Ramos (cell line): ENCODE measurements around the gene NEURL1B.

Experiments used
- in situ Hi-C: fragments of 300-500 bp; cut with MboI; formaldehyde crosslinking; loops from one replicate; pipeline ENCODE4 v1.14.3; 2022; ENCODE audit warnings: low sequenced_read_pairs; ENCODE audit not compliant: unreplicated experiment

The NEURL1B gene

GRCh38 chr5:172712610-172713009 is 71.5 kb downstream of the NEURL1B start:
- in situ Hi-C loops = loop anchor here (25.0 kb wide), 2 partner anchors 475 to 625 kb away; partner anchors contain the start of gene STC2

- in situ Hi-C loops = loop anchor here (25.0 kb wide), 2 partner anchors 474 to 624 kb away; partner anchors contain the start of gene STC2
Observed at GRCh38 chr5:172713113-172713808, 72.2 kb downstream of the NEURL1B start.

- in situ Hi-C loops = loop anchor here (25.0 kb wide), 2 partner anchors 473 to 623 kb away; partner anchors contain the start of gene STC2
Observed at GRCh38 chr5:172713809-172714490, 72.9 kb downstream of the NEURL1B start.

GRCh38 chr5:172714491-172715420 is 73.7 kb downstream of the NEURL1B start:
- in situ Hi-C loops = loop anchor here (5.0 to 25.0 kb wide), 3 partner anchors 218 to 623 kb away; partner anchors contain the start of gene STC2

DNA sequence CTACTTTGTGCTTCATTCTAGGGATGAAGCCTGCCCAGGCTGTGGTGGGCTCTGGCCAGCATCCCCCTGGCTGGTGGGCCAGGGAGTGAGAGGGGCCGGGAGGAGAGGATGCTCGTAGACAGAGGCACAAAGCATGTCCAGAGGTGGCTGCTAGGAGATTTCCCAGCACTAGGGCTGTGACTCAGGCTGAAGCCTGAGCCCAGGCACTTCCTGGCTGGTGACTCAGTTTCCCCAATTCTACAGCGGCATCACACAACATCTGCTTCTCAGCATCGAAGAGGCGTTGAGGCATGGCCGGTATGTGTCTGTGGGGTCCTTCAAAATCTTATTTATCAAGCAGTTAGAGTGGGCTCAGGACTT is 74.3 kb downstream of the NEURL1B start:
- in situ Hi-C loops = loop anchor here (5.0 to 25.0 kb wide), 3 partner anchors 217 to 622 kb away; partner anchors contain the start of gene STC2

DNA sequence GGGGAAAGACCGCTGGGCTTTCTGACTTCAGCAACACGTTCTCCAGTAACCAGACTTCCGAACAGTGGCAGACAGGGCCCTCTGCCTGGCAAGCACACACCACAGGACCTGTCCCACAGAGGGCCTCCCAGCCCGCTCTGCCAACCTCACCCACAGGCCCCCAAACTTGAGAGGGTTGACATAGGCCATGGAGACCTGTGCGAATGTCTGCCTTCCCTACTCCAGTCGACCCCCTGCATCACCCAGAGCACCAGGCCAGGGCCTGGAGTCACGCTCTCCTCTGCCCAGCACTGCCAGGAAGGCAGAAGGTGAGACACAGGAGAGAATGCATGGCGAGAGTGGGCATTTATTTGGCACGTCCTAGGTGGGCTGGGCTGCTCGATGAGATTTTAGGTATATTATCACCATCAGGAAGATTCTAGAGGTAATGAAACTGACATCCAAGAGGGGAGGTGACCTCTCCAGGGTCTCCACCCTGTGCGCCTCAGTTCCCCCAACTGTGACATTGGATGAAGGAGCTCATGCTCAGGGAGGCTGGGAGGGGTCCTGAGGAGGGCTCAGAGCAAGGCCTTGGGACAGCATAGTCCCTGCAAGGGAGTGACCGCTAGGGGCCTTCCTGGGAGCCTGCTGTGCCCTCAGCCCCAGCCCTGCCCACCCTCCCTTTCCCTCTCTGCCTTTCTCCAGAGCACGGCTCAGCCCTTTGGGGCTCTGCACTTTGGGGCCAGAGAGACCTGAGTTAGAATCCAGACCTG is 75.0 kb downstream of the NEURL1B start:
- in situ Hi-C loops = loop anchor here (5.0 to 25.0 kb wide), 3 partner anchors 216 to 621 kb away; partner anchors contain the start of gene STC2

DNA sequence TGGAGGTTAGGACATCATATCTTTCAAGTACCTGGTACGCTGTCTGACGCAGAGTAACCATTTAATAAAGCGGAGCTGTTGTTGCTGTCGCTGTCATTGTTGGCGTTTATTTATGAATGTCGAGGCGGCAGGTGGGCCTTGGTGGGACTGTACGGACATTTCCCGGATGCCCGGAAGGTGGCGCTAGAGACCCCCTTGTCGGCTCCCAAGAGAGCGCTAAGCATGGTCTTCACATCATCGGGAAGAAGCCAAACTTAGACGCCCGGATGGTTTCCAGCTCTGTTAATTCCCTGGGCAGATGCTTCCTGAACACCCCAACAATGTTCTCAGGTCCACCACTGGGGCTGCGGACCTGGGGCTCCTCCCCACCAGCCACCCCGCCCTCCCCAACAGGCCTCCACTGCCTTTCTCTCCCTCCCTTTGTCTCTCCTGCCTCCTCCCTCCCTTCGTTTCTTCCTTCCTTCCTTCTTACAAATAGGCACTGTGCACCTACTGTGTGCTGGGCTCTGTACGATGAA is 75.8 kb downstream of the NEURL1B start:
- in situ Hi-C loops = loop anchor here (5.0 to 25.0 kb wide), 3 partner anchors 215 to 620 kb away; partner anchors contain the start of gene STC2

GRCh38 chr5:172717481-172718195 is 76.6 kb downstream of the NEURL1B start:
- in situ Hi-C loops = loop anchor here (5.0 to 25.0 kb wide), 3 partner anchors 215 to 620 kb away; partner anchors contain the start of gene STC2

DNA sequence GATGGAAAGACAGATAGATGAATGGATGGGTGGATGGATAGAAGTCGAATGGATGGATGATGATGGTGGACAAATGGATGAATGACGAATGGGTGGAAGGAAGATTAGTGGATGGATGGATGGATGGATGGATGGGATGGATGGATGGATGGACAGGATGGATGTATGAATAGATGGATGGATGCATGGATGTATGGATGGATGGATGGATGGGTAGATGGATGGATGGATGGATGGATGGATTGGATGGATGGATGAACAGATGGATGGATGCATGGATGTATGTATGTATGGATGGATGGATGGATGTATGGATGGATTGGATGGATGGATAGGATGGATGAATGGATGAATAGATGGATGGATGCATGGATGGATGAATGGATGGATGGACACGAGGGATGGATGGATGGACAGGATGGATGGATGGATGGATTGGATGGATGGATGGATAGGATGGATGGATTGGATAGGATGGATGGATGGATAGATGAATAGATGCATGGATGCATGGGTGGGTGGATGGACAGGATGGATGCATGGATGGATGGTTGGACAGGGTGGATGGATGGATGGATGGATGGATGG is 77.6 kb downstream of the NEURL1B start:
- in situ Hi-C loops = loop anchor here (5.0 to 25.0 kb wide), 3 partner anchors 214 to 619 kb away; partner anchors contain the start of gene STC2

DNA sequence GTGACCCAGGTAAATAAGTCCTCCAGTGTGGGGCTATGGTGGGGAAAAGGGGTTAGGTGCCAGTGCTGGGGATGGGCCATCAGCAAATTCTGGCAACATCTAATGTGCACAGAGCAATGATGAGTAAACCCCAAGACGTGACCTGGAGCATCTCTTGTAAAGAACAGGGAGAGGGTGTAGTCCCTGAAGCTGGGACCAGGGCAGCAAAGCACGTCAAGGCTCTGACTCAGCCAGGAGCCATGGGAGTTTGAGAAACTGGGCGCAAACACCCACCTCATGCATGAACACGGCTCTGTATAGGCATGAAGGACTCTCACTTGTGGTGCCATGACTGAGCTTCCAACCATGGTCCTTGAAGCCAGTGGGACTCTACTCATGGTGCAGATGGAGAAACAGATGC is 78.1 kb downstream of the NEURL1B start:
- in situ Hi-C loops = loop anchor here (5.0 to 25.0 kb wide), 3 partner anchors 213 to 618 kb away; partner anchors contain the start of gene STC2

GRCh38 chr5:172720655-172721054 is 79.6 kb downstream of the NEURL1B start:
- in situ Hi-C loops = loop anchor here (25.0 kb wide), 2 partner anchors 467 to 617 kb away; partner anchors contain the start of gene STC2

DNA sequence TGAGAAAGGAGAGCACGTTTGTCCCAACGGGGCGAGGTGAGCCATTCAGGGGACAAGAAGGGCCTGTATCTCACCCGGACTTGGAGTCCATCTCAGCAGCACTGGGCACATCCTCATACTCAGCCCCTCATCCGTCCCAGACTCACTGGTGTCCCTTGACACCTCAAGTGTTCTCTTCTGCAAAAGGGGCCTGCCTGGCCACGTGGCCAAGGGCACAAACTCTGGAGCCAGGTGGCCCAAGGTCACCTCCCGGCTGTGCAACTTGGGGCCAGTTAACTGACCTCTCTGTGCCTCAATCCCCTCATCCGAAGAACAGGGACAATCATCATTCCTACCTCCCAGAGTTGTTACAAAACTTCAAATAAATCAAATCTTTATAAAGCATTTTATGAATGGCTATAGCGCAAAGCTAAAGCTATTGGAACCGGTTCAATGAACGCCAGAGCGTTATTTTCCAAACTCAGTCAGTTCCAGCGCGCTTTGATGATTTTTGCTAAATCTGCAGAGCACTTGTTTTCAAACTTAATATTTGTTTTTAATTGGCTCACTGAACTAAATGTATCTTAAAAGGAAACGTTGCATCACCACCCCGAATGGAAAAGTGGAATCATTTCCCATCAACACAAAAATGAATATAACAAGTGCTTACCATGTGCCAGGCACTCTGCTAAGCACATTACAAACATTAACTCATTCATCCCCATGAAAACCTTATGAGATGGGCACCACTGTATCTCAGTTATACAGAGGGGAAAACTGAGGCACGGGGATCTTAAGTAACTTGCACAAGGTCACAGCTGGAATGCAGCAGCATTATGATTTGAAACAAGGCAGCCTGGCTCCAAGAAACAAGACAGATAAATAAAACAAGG is 80.6 kb downstream of the NEURL1B start:
- in situ Hi-C loops = loop anchor here (25.0 kb wide), 2 partner anchors 466 to 616 kb away; partner anchors contain the start of gene STC2

DNA sequence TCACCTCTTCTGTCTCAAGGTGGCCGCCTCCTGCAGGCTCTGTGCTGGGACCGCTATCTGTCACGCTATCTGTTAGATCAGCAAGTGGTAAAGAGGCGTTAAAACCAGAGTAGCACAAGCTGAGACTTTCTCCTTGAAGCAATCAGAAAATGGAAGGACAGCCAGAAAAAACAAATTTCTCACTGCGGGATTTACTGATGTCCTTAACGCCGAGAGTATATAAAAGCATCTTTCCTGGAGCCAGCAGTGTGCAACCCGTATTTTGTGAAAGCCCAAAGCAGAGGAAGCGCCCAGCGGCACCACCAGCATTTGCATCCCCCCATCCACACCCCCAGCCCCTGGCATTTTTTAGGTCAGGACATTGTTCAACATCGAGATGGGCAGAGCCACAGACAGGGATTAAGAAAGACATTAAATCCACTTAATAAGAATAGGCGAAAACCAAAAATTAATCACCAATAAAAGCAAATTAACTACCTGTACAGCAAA is 81.3 kb downstream of the NEURL1B start:
- in situ Hi-C loops = loop anchor here (25.0 kb wide), 2 partner anchors 465 to 615 kb away; partner anchors contain the start of gene STC2

GRCh38 chr5:172723508-172723907 is 82.4 kb downstream of the NEURL1B start:
- in situ Hi-C loops = loop anchor here (25.0 kb wide), 2 partner anchors 464 to 614 kb away; partner anchors contain the start of gene STC2

DNA sequence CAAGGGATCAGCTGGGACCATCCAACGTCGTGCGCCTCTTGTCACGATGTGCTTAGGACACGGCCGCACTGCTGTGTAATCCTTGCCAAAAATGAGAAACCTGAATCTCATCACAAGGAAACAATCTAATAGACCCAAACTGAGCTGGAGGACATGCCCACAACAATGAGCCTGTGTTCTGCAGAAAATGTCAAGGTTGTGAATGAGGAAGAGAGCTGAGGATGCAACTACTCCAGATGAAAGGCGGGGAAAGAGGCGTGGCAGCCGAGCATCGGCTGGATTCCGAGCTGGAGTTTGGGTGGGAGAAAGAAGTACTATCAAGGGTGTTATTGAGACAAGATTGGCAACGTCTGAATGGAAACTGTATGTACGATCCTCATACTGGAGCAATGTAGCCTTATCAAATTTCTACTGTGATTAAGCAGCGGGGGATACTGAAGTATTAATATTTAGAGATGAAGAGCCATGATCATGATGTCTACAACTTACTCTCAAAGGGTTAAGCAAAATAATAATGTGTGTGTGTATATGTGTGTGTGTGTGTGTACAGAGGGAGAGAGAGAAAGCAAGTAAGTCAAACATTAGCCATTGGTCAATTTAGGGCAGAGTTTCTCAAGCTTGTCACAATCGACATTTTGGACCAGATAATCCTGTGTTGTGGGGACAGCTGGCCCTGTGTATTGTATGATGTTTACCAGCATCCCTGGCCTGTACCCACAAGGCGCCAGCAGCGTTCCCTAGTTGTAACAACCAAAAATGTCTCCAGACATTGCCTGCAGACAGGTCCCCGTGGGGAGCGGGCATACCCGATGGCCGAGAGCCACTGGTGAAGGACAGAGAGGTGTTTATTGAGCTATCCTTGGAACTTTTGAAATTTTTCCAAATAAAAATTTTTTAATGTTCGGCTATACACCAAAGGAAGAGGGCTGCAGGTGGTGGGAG is 83.5 kb downstream of the NEURL1B start:
- in situ Hi-C loops = loop anchor here (25.0 kb wide), 2 partner anchors 463 to 613 kb away; partner anchors contain the start of gene STC2
